ENCODE measurements around the gene ADAMTS17. TPM values are rescaled to one million over a fixed set of nuclear protein-coding genes. Genes with fewer than 3 reads are reported as not detected.
A peak's percentile ranks its signal among the peaks of the same experiment; 100 is the strongest.

Gene ADAMTS17
- total RNA-seq, result 3.4 to 3.9 TPM (median 3.4 TPM) in 3 replicates
- long read RNA-seq, partial matches to known transcripts, result 1 of 1 reads
- long read RNA-seq, other reads (novel, unspliced or antisense), result 0 of 1 reads

GRCh38 chr15:100341750-100342560, at the start of gene ADAMTS17:
Gene ADAMTS17 (minus strand): TSS chr15:100341975. CDS start chr15:100341899, 76 bp downstream.
- peaks cover 14% of the 10 kb centered on the region for H3K4me1 Mint-ChIP-seq (ENCODE audit: low read depth)
- H3K27ac Mint-ChIP-seq (ENCODE audit: unreplicated experiment), result peak within 1 kb of the TSS; percentile 49
- peaks cover 1% of the 10 kb centered on the region for H3K36me3 Mint-ChIP-seq (ENCODE audit: low read depth)
- no peaks in the 10 kb centered on the region for H3K9me3 Mint-ChIP-seq (ENCODE audit: low read depth)
- peak within 1 kb of the TSS; percentile 54 for H3K4me3 Mint-ChIP-seq (ENCODE audit: unreplicated experiment)
- DNase-seq (ENCODE audit: low spot score), result no peak
- peaks cover 15% of the 10 kb centered on the region for H3K27me3 Mint-ChIP-seq (ENCODE audit: low read depth)
- TF ChIP-seq CTCF (IDR thresholded peaks at IDR 0.05), result peak; percentile 96

- Mint-ChIP-seq H3K27me3 (ENCODE audit: low read depth) (no peaks in the 10 kb centered on the region), H3K9me3 (ENCODE audit: low read depth) (peaks cover 31% of the 10 kb centered on the region)
Observed at GRCh38 chr15:100385300-100386050, 43.7 kb upstream of the ADAMTS17 start.

GRCh38 chr15:100384108-100384410, 42.3 kb upstream of the ADAMTS17 start:
- Mint-ChIP-seq H3K4me3 (ENCODE audit: unreplicated experiment) (no peak overlapping the region), H3K36me3 (ENCODE audit: low read depth) (peaks cover 7% of the 10 kb centered on the region), H3K9me3 (ENCODE audit: low read depth) (peaks cover 39% of the 10 kb centered on the region), H3K4me1 (ENCODE audit: low read depth) (no peaks in the 10 kb centered on the region), H3K27ac (ENCODE audit: unreplicated experiment) (no peak overlapping the region), H3K27me3 (ENCODE audit: low read depth) (no peaks in the 10 kb centered on the region)
- no peak for TF ChIP-seq CTCF (IDR thresholded peaks at IDR 0.05)
- DNase-seq (ENCODE audit: low spot score), result no peak

More at GRCh38 chr15:100385300-100386050, 43.7 kb upstream of the ADAMTS17 start:
- no peak overlapping the region for H3K27ac Mint-ChIP-seq (ENCODE audit: unreplicated experiment)
- DNase-seq (ENCODE audit: low spot score), result no peak
- peaks cover 7% of the 10 kb centered on the region for H3K36me3 Mint-ChIP-seq (ENCODE audit: low read depth)
- no peak overlapping the region for H3K4me3 Mint-ChIP-seq (ENCODE audit: unreplicated experiment)
- H3K4me1 Mint-ChIP-seq (ENCODE audit: low read depth), result no peaks in the 10 kb centered on the region
- no peak for TF ChIP-seq CTCF (IDR thresholded peaks at IDR 0.05)

GRCh38 chr15:100383302-100384107, 41.7 kb upstream of the ADAMTS17 start:
- peak; percentile 68 for TF ChIP-seq CTCF (IDR thresholded peaks at IDR 0.05)
- Mint-ChIP-seq H3K4me3 (ENCODE audit: unreplicated experiment) (no peak overlapping the region), H3K27ac (ENCODE audit: unreplicated experiment) (no peak overlapping the region), H3K9me3 (ENCODE audit: low read depth) (peaks cover 35% of the 10 kb centered on the region), H3K27me3 (ENCODE audit: low read depth) (no peaks in the 10 kb centered on the region), H3K4me1 (ENCODE audit: low read depth) (no peaks in the 10 kb centered on the region), H3K36me3 (ENCODE audit: low read depth) (peaks cover 7% of the 10 kb centered on the region)
- DNase-seq (ENCODE audit: low spot score), result no peak

- no peak for TF ChIP-seq CTCF (IDR thresholded peaks at IDR 0.05)
- Mint-ChIP-seq H3K4me1 (ENCODE audit: low read depth) (peaks cover 6% of the 10 kb centered on the region), H3K9me3 (ENCODE audit: low read depth) (peaks cover 18% of the 10 kb centered on the region), H3K27me3 (ENCODE audit: low read depth) (peaks cover 40% of the 10 kb centered on the region), H3K27ac (ENCODE audit: unreplicated experiment) (no peak overlapping the region), H3K36me3 (ENCODE audit: low read depth) (peaks cover 8% of the 10 kb centered on the region), H3K4me3 (ENCODE audit: unreplicated experiment) (peak overlapping the region; percentile 45)
- DNase-seq (ENCODE audit: low spot score), result no peak
Observed at GRCh38 chr15:100373942-100374341, 32.2 kb upstream of the ADAMTS17 start.
